Esophagus squamous epithelium (tissue), 4 donors: ENCODE results near the gene ALDH1A3.

Experiments
- POLR2A ChIP-seq, 4 donors: fragments of 450-650 bp; IDR thresholded peaks; one replicate each; pipeline ENCODE4 v1.6.1; 2017; ENCODE audit warnings: antibody characterized with exemption in 4 of 4, mild to moderate bottlenecking in 4 of 4, moderate library complexity in 3 of 4
- TF ChIP-seq, protein P1 (sequence below), 6 experiments: fragments of 450-650 bp in 4 of 6; fragments of 200-600 bp in 2 of 6; sonication (generic) in 2 of 6; IDR thresholded peaks; one replicate each; pipeline ENCODE4 v1.5.1; 2016 to 2019; ENCODE audit warnings: antibody characterized with exemption in 6 of 6, mild to moderate bottlenecking in 4 of 6, moderate library complexity in 4 of 6

- TF ChIP-seq, protein P1, sequence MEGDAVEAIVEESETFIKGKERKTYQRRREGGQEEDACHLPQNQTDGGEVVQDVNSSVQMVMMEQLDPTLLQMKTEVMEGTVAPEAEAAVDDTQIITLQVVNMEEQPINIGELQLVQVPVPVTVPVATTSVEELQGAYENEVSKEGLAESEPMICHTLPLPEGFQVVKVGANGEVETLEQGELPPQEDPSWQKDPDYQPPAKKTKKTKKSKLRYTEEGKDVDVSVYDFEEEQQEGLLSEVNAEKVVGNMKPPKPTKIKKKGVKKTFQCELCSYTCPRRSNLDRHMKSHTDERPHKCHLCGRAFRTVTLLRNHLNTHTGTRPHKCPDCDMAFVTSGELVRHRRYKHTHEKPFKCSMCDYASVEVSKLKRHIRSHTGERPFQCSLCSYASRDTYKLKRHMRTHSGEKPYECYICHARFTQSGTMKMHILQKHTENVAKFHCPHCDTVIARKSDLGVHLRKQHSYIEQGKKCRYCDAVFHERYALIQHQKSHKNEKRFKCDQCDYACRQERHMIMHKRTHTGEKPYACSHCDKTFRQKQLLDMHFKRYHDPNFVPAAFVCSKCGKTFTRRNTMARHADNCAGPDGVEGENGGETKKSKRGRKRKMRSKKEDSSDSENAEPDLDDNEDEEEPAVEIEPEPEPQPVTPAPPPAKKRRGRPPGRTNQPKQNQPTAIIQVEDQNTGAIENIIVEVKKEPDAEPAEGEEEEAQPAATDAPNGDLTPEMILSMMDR (IDR thresholded peaks at IDR 0.05) = no peak
- TF ChIP-seq POLR2A (IDR thresholded peaks at IDR 0.05) = no peak
Measured at GRCh38 chr15:100893261-100893963, 13.8 kb downstream of the ALDH1A3 start.
